ENCODE results near the gene ZNF286A.
"Not testable (repeated sequence)": the region's sequence is repeated elsewhere in the genome, so short reads cannot be mapped to it uniquely, and the experiment has no call there.

Gene ZNF286A

GRCh38 chr17:15704239-15704638 lies 4.7 kb downstream of the ZNF286A start:
- DNase-seq = not testable (repeated sequence)

DNA sequence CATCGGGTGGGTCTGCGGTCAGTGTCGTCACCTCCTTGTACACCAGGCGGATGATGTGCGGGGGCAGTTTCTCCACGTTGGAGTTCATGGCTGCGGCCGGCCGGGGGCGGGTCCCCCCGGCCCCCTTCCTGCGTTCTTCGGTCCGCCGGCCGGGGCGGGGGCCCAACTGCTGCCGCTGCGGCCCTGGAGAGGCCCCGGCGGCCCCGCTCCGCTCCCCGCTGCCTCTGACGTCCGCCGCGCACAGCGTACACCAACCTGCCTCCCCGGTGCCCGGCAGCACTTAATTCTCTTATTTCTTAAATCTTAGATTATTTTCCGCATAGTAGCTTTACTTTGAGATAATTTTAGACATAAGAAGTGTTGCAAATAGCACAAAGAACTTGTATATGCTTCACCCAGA lies 5.3 kb downstream of the ZNF286A start:
- DNase-seq = not testable (repeated sequence)

GRCh38 chr17:15708879-15709278 lies 9.3 kb downstream of the ZNF286A start:
- not testable (repeated sequence) for DNase-seq

- DNase-seq = not testable (repeated sequence)
Observed at GRCh38 chr17:15716601-15717563, 17.3 kb downstream of the ZNF286A start.

DNA sequence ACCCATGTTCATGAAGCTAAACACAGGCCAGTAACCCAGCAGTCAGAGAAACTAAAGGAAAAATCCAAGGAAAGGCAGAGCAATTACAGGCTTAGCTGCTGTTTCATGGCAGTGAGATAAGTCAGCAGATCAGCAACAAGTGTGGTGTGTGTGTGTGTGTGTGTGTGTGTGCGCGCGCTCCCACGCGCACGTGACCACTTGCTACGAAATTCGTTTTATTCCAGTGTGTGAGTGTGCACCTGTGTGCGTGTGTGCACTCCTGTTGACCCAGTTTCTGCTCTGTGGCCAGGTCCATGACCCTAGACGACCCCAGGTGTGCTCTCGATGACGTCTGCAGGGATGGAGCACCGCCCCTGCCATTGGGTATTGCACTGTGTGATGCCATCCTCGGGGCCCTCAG lies 31.0 kb downstream of the ZNF286A start:
- DNase-seq = not testable (repeated sequence)

GRCh38 chr17:15731900-15732299 lies 32.3 kb downstream of the ZNF286A start, which contains the start of gene TBC1D26:
TBC1D26 (plus strand) TSS chr17:15732283; CDS start chr17:15735349, 3,066 bp downstream.
- DNase-seq = not testable (repeated sequence)

- not testable (repeated sequence) for DNase-seq
Observed at GRCh38 chr17:15733174-15733789, 33.7 kb downstream of the ZNF286A start.

- not testable (repeated sequence) for DNase-seq
Observed at GRCh38 chr17:15736578-15736977, 37.0 kb downstream of the ZNF286A start.

DNA sequence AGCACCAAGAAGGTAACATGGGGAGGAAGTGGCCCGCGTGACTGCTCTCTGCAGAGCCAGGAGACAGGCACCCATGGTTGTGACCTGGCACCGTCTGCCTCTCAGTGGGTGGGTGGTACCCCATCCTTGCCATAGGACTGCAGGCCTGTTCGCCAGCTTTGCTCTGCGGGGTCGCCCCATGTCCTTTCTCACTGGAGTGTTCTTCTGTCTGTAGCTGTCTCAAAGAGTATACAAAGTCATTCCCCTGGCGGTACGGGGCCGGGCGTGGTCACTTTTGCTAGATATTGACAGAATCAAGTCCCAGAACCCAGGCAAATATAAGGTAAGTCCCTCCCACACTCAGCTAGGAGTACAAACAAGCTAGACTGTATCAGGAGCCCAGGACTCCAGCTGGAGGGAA lies 38.5 kb downstream of the ZNF286A start:
- DNase-seq = no peak

DNA sequence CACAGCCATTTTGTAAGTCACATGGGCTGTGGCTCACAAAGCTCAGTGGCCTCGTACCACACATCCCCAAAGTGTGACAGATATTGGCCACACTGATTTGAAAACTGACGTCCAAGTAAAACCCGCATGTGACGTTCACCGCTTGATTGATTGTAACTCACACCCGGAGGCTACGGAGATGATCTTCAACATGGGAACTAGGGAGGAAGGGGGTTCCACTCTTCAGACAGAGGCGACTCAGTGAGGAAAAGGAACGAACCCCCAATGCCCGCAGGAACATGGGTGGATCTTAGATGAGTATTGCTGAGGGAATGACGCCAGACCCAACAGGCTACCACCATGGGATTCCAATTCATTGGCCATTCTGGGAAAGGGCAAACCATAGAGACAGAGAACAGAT lies 39.7 kb downstream of the ZNF286A start:
- DNase-seq = not testable (repeated sequence)

GRCh38 chr17:15740041-15740440 lies 40.5 kb downstream of the ZNF286A start:
- not testable (repeated sequence) for DNase-seq

DNA sequence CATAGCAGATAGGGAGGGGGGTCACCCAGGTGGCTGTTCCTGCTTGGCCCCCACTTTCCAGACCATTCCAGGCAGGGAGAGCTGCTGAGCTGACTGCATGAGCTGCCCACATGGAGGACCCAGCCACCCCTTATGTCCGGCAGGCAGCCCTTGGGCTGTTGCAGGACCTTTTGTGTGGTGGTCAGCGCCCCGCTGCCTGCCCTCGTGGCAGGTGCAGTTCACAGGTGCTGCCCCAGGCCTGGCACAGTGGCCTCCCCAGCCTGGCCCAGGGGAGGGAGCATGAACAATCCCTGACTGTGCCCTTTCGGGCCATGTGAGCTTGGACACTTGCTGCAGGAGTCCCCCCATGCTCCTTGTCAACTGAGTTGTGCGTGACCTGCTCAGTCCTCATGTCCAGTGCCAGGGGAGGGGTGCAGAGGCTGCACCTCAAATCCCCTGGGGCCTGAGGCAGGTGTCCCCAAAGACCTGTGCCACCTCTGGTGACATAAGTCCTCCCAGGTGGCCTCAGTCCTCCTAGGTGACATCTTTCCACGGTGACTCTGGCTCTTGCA lies 41.1 kb downstream of the ZNF286A start:
- no peak for DNase-seq

DNA sequence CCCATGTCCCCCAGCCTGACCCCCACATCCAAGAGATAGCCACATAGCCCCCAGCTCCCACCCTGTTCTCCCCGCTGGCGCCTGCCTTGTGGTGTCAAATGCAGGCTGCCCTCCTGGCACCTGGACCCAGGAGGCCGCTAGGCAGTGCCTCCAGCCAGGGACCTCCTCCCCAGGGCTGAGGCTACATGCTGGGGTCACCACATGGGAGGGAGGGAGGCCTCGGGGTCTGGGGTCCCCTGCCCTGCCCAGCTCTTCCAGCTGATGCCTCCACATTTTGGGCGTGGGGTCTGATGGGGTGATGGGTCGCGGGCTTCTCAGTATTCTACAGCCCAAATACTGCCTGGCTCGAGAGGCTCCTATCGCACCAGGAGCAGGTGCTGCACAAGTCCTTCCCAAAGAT lies 42.1 kb downstream of the ZNF286A start:
- no peak for DNase-seq

DNA sequence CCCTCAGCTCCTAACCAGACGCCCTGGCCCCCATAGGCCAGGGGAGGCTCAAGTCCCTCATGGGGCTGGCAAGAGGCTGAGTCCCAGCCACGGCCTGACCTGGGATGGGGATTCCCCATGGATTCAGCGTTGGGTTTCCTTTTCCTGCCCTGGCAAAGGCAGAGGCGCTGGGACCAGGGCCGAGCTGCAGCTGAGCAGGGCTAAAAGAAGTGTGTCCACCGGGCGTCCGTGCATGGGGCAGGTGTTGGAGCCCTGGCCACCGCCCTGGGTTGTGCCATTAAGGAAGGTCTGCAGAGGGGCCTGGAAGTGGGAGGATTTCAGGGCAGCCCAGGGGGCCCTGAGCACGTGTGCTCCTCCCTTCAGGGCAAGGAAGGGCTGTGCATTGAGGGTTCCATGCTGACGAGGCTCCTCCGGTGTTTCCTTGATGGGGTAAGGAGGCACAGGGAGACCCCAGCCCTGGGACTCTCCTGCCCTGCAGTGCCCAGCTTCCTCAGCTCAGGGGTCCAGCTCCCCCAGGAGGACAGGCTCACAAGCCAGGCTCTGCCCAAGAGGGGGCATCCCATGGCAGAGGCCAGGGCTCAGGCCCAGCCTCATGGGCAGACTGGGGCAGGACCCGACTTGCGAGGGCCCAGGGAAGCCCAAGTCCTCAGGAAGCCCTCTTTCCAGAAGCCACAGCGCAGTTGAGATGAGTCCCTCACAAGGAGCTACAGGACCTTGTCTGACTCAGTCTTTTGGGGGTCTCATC lies 42.7 kb downstream of the ZNF286A start:
- no peak for DNase-seq

DNA sequence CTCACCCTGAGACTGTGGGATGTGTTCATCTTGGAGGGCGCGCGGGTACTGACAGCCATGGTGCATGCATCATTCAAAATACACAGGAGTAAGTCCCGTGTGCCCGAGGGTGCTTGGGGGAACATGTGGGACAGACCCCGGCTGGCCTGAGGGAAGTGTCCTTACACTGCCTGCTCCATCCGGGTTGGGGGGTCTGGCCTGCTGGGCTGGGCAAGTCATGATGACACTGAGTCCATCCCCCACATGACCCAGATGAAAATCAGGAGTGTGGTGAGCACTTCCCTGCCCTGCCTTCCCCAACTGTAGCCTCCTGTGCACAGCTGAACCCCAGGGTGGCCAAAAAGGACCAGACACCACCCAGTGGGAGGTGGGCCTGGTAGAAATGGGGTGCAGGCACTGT lies 43.4 kb downstream of the ZNF286A start:
- no peak for DNase-seq

DNA sequence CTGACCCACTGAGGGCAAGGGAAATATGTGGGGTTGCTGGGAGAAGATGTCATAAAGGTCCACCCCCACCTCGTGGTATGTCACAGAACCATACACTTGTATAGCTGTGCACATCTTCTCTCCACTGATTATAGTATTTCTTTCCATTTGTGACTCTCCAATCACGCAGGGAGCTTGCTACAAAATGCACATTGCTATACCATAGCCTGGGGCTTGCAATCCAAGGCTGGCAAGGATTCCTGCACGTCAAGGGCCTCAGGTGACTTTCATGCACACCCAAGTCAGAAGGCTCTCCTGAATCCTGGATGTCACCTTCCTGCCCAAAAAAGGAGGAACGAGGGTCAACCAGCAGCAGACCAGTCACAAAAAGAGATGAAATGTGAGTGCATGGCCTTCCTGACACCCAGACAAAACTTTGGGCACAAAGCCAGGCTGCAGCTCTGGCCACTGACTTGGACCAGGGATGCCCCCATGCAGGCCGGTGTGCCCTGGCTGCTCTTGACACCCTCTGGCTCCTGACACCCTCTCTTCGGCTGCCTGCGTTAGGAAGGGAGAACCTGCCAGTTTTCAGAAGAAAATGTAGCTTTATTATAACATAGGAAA lies 44.6 kb downstream of the ZNF286A start:
- DNase-seq = no peak

GRCh38 chr17:15744885-15745284 lies 45.3 kb downstream of the ZNF286A start:
- no peak for DNase-seq

GRCh38 chr17:15749403-15749802 lies 49.9 kb downstream of the ZNF286A start:
- DNase-seq = not testable (repeated sequence)

- DNase-seq = not testable (repeated sequence)
Observed at GRCh38 chr17:15768865-15769533, 69.4 kb downstream of the ZNF286A start.
